SU-DHL-6 (cell line): ENCODE measurements around the gene SELENOF.

Experiments used
- H2AFZ ChIP-seq: fragments of 200-600 bp; sonication (generic); 2 replicates; pipeline ENCODE4 v1.6.1; 2014; ENCODE audit warnings: low read depth, mild to moderate bottlenecking, moderate library complexity, mixed read lengths, antibody characterized with exemption, low read length; ENCODE audit not compliant: severe bottlenecking
- H3F3A ChIP-seq: fragments of 200-600 bp; shearing (Covaris generic); 2 replicates; pipeline ENCODE4 v1.6.0; 2016; ENCODE audit warnings: antibody characterized with exemption, mild to moderate bottlenecking; ENCODE audit not compliant: insufficient read depth
- H3K27ac ChIP-seq: fragments of 200-600 bp; sonication (generic); 2 replicates; pipeline ENCODE4 v1.5.1; 2016; ENCODE audit warnings: low read depth, mild to moderate bottlenecking, low read length, moderate library complexity, mixed read lengths
- H3K27me3 ChIP-seq: fragments of 200-600 bp; sonication (generic), shearing (Covaris generic); 2 replicates; pipeline ENCODE4 v1.6.0; 2014; ENCODE audit warnings: mild to moderate bottlenecking, low read length
- H3K36me3 ChIP-seq: fragments of 200-600 bp; sonication (generic); 2 replicates; pipeline ENCODE4 v1.6.1; 2014; ENCODE audit warnings: mild to moderate bottlenecking, low read length, mixed read lengths
- H3K4me2 ChIP-seq: fragments of 300-600, 200-600 bp; shearing (Covaris generic), sonication (generic); 2 replicates; pipeline ENCODE4 v1.6.0; 2014; ENCODE audit warnings: low read length, low read depth, mild to moderate bottlenecking; ENCODE audit not compliant: poor library complexity, severe bottlenecking
- H3K4me3 ChIP-seq: fragments of 200-600 bp; sonication (generic); 2 replicates; pipeline ENCODE4 v1.5.1; 2014; ENCODE audit warnings: antibody characterized with exemption, low read length, mild to moderate bottlenecking, mixed read lengths; ENCODE audit not compliant: insufficient read depth, poor library complexity, severe bottlenecking
- H3K79me2 ChIP-seq: fragments of 200-600 bp; sonication (generic); 2 replicates; pipeline ENCODE4 v1.6.1; 2014; ENCODE audit warnings: mild to moderate bottlenecking, low read length, moderate library complexity; ENCODE audit not compliant: insufficient read depth
- H3K9ac ChIP-seq: fragments of 200-600 bp; sonication (generic); 2 replicates; pipeline ENCODE4 v1.7.0; 2014; ENCODE audit warnings: mild to moderate bottlenecking, low read length
- H3K9me2 ChIP-seq: fragments of 200-600 bp; sonication (generic); replicated peaks from 2 replicates; pipeline ENCODE4 v1.6.1; 2014; ENCODE audit warnings: low read length; ENCODE audit not compliant: insufficient read depth
- H3K9me3 ChIP-seq: fragments of 200-600 bp; sonication (generic); 2 replicates; pipeline ENCODE4 v1.6.1; 2014; ENCODE audit warnings: low read length, mixed read lengths; ENCODE audit not compliant: insufficient read depth
- H4K20me1 ChIP-seq: fragments of 200-600 bp; sonication (generic); 2 replicates; pipeline ENCODE4 v1.6.1; 2014; ENCODE audit warnings: low read depth, mild to moderate bottlenecking, antibody characterized with exemption, low read length, moderate library complexity, mixed read lengths
- EZH2phosphoT487 ChIP-seq: fragments of 200-600 bp; sonication (generic), shearing (Covaris generic); conservative IDR thresholded peaks from 2 replicates; pipeline ENCODE4 v1.6.1; 2018; ENCODE audit warnings: mild to moderate bottlenecking, antibody characterized with exemption, low read length, moderate library complexity, mixed read lengths
- TF ChIP-seq, protein P1 (sequence below): fragments of 200-600 bp; sonication (generic); IDR thresholded peaks from one replicate; pipeline ENCODE4 v1.5.1; 2017; ENCODE audit warnings: antibody characterized with exemption, mild to moderate bottlenecking, low read length, moderate library complexity; ENCODE audit not compliant: insufficient read depth, poor library complexity, severe bottlenecking

The SELENOF gene

DNA sequence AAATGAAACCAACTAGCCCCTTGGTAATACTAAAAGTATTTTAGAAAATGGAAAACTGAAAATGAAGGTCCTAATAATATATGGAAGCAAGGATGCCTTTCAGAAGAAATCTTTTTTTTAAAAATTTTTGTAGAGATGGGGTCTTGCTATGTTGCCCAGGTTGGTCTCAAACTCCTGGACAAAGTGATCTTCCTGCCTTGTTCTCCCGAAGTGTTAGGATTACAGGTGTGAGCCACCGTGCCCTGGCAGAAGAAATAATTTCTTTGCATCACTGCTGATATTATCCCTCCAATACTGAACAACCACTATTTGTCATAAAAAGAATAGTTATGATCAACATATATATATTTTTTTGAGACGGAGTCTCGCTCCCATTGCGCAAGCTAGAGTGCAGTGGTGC, 25.6 kb downstream of the SELENOF start:
- H3K79me2 ChIP-seq, result peaks cover 41% of the 10 kb centered on the region

DNA sequence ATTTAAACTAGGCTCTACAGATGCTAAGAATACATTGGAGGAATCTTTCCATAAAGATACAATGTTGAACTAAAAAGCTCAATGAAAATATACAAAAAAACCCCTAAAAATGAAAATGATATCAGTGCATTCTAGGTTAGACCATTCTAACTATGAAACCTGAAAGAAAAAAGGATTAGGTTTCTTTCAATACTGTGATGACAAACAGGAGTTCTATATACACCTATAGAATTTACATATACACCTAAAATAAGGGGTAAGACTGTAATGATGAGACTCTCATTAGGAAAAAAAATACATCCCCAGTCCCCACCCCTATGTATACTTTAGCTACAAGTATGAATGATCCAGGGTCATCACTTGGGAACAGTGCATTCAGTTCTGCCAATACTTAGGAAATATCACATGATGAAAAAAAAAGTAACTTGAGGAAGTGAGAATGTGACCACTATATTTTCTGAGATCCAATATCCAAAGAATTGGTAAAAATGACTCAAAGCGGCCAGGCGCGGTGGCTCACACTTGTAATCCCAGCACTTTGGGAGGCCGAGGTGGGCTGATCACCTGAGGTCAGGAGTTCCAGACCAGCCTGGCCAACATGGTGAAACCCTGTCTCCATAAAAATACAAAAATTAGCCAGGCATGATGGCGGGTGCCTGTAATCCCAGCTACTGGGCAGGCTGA, 26.3 kb downstream of the SELENOF start:
- Histone ChIP-seq H3K4me2 (no peak overlapping the region), H3K9ac (no peak overlapping the region), H3K79me2 (peaks cover 38% of the 10 kb centered on the region), H3K9me2 (no peaks in the 10 kb centered on the region), H3K4me3 (no peak overlapping the region), H3K36me3 (peaks cover 20% of the 10 kb centered on the region; the same call in 1 of the 2 replicates), H3K27me3 (no peaks in the 10 kb centered on the region), H4K20me1 (no peaks in the 10 kb centered on the region), H3K27ac (no peak overlapping the region), H2AFZ (no peak overlapping the region), H3K9me3 (no peaks in the 10 kb centered on the region), H3F3A (0 out of 2 replicates have a peak, but pooled peaks cover 6% of the 10 kb centered on the region)
- TF ChIP-seq, protein P1, sequence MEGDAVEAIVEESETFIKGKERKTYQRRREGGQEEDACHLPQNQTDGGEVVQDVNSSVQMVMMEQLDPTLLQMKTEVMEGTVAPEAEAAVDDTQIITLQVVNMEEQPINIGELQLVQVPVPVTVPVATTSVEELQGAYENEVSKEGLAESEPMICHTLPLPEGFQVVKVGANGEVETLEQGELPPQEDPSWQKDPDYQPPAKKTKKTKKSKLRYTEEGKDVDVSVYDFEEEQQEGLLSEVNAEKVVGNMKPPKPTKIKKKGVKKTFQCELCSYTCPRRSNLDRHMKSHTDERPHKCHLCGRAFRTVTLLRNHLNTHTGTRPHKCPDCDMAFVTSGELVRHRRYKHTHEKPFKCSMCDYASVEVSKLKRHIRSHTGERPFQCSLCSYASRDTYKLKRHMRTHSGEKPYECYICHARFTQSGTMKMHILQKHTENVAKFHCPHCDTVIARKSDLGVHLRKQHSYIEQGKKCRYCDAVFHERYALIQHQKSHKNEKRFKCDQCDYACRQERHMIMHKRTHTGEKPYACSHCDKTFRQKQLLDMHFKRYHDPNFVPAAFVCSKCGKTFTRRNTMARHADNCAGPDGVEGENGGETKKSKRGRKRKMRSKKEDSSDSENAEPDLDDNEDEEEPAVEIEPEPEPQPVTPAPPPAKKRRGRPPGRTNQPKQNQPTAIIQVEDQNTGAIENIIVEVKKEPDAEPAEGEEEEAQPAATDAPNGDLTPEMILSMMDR, result no peak
- TF ChIP-seq EZH2phosphoT487, result no peak

More for the DNA sequence above, 25.6 kb downstream of the SELENOF start:
- Histone ChIP-seq H3K4me3 (no peak overlapping the region), H3K27me3 (no peaks in the 10 kb centered on the region), H2AFZ (no peak overlapping the region), H4K20me1 (no peaks in the 10 kb centered on the region), H3K27ac (no peak overlapping the region), H3K4me2 (no peak overlapping the region), H3K9ac (no peak overlapping the region), H3K9me2 (no peaks in the 10 kb centered on the region), H3F3A (0 out of 2 replicates have a peak, but pooled peaks cover 6% of the 10 kb centered on the region), H3K9me3 (no peaks in the 10 kb centered on the region), H3K36me3 (peaks cover 25% of the 10 kb centered on the region)
- TF ChIP-seq, protein P1, result no peak
- TF ChIP-seq EZH2phosphoT487, result no peak

DNA sequence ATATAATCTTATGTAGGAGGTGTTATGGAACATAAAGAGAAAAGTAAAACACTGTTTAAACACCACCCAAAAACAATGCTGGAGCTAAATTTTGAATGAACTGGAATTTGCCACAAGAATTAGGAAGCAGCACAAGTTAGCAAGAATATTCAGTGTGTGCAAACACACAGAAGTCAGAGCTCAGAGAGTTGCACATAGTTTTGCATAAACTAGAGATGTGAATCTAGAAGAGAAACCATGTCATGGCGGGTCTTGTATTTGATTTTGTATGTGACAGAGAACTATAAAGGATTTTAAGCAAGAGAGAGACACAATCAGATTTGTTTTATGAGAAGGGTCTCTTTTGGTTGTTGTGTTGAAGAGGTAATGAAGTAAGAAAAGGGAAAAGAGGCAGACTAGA, 38.2 kb downstream of the SELENOF start:
- Histone ChIP-seq H2AFZ (no peak overlapping the region), H3K27me3 (no peaks in the 10 kb centered on the region), H3K27ac (no peak overlapping the region), H3K36me3 (peaks cover 20% of the 10 kb centered on the region), H3K4me3 (no peak overlapping the region), H3F3A (peaks cover 11% of the 10 kb centered on the region; the same call in 1 of the 2 replicates), H4K20me1 (no peaks in the 10 kb centered on the region), H3K79me2 (no peaks in the 10 kb centered on the region), H3K9me3 (no peaks in the 10 kb centered on the region), H3K9ac (no peak overlapping the region), H3K4me2 (no peak overlapping the region), H3K9me2 (no peaks in the 10 kb centered on the region)
- TF ChIP-seq EZH2phosphoT487, result no peak
- TF ChIP-seq, protein P1, result no peak
